Lower leg skin (tissue), 4 donors: ENCODE data around the gene TEAD3. TPM values are rescaled to one million over a fixed set of nuclear protein-coding genes. Genes with fewer than 3 reads are reported as not detected.

Experiments used
- DNase-seq, 2 donors: peaks; one replicate each; pipeline ENCODE4 v3.0.0-alpha.2; 2019; ENCODE audit warnings: low spot score in 2 of 2
- H3K4me3 ChIP-seq: fragments of 200-600 bp; sonication (generic); 2 replicates; pipeline ENCODE4 v1.5.1; 2017; ENCODE audit warnings: mild to moderate bottlenecking, low read depth; ENCODE audit not compliant: poor library complexity, severe bottlenecking
- CTCF ChIP-seq, 3 donors: fragments of 450-650 bp; IDR thresholded peaks; one replicate each; pipeline ENCODE4 v1.5.1; 2016; ENCODE audit warnings: antibody characterized with exemption in 3 of 3, mild to moderate bottlenecking in 3 of 3, moderate library complexity in 2 of 3
- POLR2A ChIP-seq, 2 donors: fragments of 450-650 bp; IDR thresholded peaks; one replicate each; pipeline ENCODE4 v1.6.1; 2016 to 2017; ENCODE audit warnings: antibody characterized with exemption in 2 of 2, mild to moderate bottlenecking in 1 of 2, moderate library complexity in 1 of 2
- WGBS, 2 donors: methylation state at CpG; one replicate each; pipeline ENCODE4 v1.1.5; 2018; 5-methylcytosine and 5-hydroxymethylcytosine counted together
- intact Hi-C: fragments of 100-400 bp; cut with DNase I; formaldehyde crosslinking; loops from one replicate; pipeline ENCODE4 v1.15.0; 2023; ENCODE audit warnings: low total_unique reads
- total RNA-seq, 4 donors: library from RNA; depleted of rRNA; stranded (reverse); fragments of >200 nt; gene quantifications; one replicate each; pipeline ENCODE4 v1.1.0, GENCODE V29; 2016

Gene TEAD3
- total RNA-seq, 4 donors from 2014 or later: 51.3 to 73.2 (median 56.8) TPM

DNA sequence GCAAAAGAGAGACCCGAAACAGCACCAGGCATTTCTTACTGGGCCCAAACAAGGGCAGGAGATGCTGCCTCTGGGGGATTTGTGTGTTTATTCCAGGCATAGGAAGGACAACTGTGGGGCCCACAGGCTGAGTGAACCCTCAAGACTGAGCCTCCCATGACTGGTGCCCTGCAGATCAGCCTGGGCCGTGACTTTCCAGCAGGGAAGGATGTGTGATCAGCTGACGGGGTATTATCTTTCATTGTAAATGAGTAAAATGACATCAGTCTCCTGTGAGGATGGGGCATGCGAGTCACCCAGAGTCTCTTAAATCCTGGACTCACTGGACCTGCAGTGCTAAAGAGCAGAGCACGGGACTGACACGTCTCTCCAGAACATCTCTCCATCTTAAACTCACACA is 3.9 kb upstream of the TEAD3 start:
- intact Hi-C loops: no loop called here
- TF ChIP-seq CTCF (IDR thresholded peaks at IDR 0.05): no peak
- no peak for TF ChIP-seq POLR2A (IDR thresholded peaks at IDR 0.05)
- no peak for DNase-seq
- no peak overlapping the region for H3K4me3 ChIP-seq
- 64 to 74% methylated on average over 6 of the region's 6 CpGs for WGBS, 2 donors

- H3K4me3 ChIP-seq: no peak overlapping the region
- intact Hi-C loops: no loop called here
- TF ChIP-seq POLR2A (IDR thresholded peaks at IDR 0.05): no peak
- TF ChIP-seq CTCF (IDR thresholded peaks at IDR 0.05): no peak
- 79 to 89% methylated on average over 4 of the region's 4 CpGs for WGBS, 2 donors
- no peak for DNase-seq
Measured at GRCh38 chr6:35499372-35499771, 2.5 kb upstream of the TEAD3 start.

DNA sequence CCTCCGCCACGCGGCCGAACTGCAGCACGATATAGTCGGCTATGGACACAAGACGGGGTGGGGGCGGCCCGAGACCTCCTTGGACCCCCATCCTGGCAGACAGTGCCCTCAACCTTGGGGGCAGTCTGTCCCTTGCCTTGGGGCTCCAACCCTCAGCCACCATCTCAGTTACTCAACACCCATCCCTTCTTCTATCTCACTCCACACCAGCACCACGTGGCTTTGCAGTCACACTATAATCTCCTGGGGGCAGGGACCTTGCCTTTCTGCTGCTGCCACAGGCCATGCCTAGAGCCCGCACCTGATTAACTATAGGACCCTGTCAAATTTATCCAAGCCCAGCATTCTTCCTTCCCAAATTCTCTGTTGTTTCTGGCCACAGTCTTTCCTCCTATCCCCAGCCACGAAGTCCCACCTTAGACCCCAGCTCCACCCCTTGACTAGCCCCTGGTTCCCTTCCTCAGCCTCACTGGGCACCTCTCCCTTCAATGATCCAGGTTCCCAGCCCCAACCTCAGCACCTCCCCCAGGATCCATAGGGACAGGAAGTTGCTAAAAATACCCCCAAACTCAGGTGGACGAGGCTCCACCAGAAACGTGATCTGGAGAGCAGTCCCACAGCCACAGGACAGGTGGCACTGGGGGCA is 1.7 kb upstream of the TEAD3 start:
- DNase-seq: no peak
- H3K4me3 ChIP-seq: no peak overlapping the region
- TF ChIP-seq CTCF (IDR thresholded peaks at IDR 0.05) (no peak), POLR2A (IDR thresholded peaks at IDR 0.05) (no peak)
- WGBS, 2 donors: 40 to 52% methylated on average over 14 of the region's 14 CpGs
- intact Hi-C loops: no loop called here

- TF ChIP-seq CTCF (IDR thresholded peaks at IDR 0.05): no peak
- no peak for TF ChIP-seq POLR2A (IDR thresholded peaks at IDR 0.05)
- peak overlapping the region; percentile 52 for H3K4me3 ChIP-seq
- intact Hi-C loops: no loop called here
- peak; percentile 63 to 95 for DNase-seq
- WGBS, 2 donors: 7% methylated on average over 33 to 62 of the region's 77 CpGs
Measured at GRCh38 chr6:35497571-35498421, 917 bp upstream of the TEAD3 start.

DNA sequence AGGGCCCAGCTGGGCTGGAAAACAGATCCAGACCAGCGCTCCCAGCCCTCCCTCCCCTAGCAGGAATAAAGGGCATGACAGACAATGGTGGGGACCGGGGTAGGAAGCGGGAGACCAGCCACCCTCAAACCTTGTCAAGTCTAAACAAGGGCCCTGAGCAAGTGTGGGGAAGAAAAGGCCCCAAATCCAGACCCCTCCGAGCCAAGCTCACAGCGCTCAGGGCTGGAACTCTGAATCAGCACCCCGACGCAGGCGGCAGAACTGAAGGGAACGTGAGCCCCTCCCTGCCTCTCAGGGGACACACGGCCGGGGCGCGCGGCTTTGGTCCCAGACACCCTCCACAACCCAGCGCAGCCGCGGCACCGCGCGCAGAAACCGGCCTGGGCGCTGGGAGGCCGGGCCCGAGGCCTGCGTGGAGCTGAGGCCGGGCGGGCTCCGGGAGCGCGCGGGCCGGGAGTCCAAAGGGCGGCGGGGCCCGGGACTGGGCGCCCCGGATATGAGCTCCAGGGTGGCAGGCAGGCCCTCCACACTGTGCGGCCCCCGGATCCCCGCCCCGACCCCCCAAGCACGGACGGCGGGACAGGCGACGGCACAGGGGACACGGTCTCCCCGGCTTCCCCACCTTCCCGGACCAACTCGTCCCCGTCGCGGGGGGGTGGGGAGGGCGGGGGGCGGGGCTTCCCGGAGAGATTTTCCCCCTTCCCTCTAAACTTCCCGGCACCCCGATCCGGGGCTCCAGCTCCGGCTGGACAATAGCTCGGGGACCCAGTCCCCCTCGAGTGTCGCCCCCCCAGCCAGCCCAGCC is 641 bp downstream of the TEAD3 start:
- DNase-seq: peak in 1 of 2 donors; percentile 91
- intact Hi-C loops: no loop called here
- peak overlapping the region; percentile 78 for H3K4me3 ChIP-seq
- TF ChIP-seq CTCF (IDR thresholded peaks at IDR 0.05) (no peak), POLR2A (IDR thresholded peaks at IDR 0.05) (no peak)
- WGBS, 2 donors: 8 to 14% methylated on average over 14 to 44 of the region's 63 CpGs
